ENCODE measurements around the gene MYL6B.

- TF ChIP-seq CTCF (IDR thresholded peaks at IDR 0.05) = no peak
- no peak for TF ChIP-seq POLR2A (IDR thresholded peaks at IDR 0.05)
Measured at GRCh38 chr12:56143217-56143616, 9.2 kb upstream of the MYL6B start.
